Psoas muscle (tissue), 8 donors: Measurements from ENCODE around the gene KERA. TPM values are rescaled to one million over a fixed set of nuclear protein-coding genes. Genes with fewer than 3 reads are reported as not detected.

ENCODE experiments used
- ATAC-seq, 4 donors: fragments of 200-7000 bp; cut with Tn5 transposase; one replicate each; pipeline ENCODE4 v1.9.1; 2020; ENCODE audit warnings: moderate library complexity in 3 of 4, mild to moderate bottlenecking in 2 of 4
- DNase-seq, 2 donors: peaks; one replicate each; pipeline ENCODE4 v3.0.0-alpha.2; 2020
- H3K27ac ChIP-seq: fragments of 200-600 bp; one replicate; pipeline ENCODE4 v1.8.0; 2022
- H3K27me3 ChIP-seq, 3 donors: fragments of 200-600 bp in 1 of 3; one replicate each; pipeline versions ENCODE4 v1.6.1 to v1.8.0; 2013 to 2022; ENCODE audit warnings: low read length in 2 of 3, mild to moderate bottlenecking in 2 of 3, moderate library complexity in 1 of 3; ENCODE audit not compliant: insufficient read depth in 3 of 3
- H3K36me3 ChIP-seq, 2 donors: fragments of 200-600 bp in 1 of 2; one replicate each; pipeline versions ENCODE4 v1.6.1 to v1.8.0; 2013 to 2022; ENCODE audit warnings: low read depth in 1 of 2, mild to moderate bottlenecking in 1 of 2, moderate library complexity in 1 of 2; ENCODE audit not compliant: insufficient read depth in 1 of 2
- H3K4me1 ChIP-seq: fragments of 200-600 bp; one replicate; pipeline ENCODE4 v1.8.0; 2022
- H3K4me3 ChIP-seq: fragments of 200-600 bp; one replicate; pipeline ENCODE4 v1.8.0; 2022; ENCODE audit warnings: mild to moderate bottlenecking
- H3K9me3 ChIP-seq: fragments of 200-600 bp; one replicate; pipeline ENCODE4 v1.8.0; 2022
- CTCF ChIP-seq: fragments of 200-600 bp; IDR thresholded peaks from one replicate; pipeline ENCODE4 v1.8.0; 2022; ENCODE audit warnings: antibody characterized with exemption
- WGBS, 3 donors: extraction: QIAGEN DNeasy Blood & Tissue Kit; methylation state at CpG; one replicate each; pipeline versions ENCODE4 v1.1.6 to v1.1.7; 2013; 5-methylcytosine and 5-hydroxymethylcytosine counted together
- intact Hi-C, 2 donors: fragments of 100-400 bp; cut with DNase I; formaldehyde crosslinking; loops; one replicate each; pipeline versions ENCODE4 v1.11.0 to v1.14.2; 2022
- polyA plus RNA-seq, 3 donors: library from polyadenylated mRNA; stranded (reverse); fragments of 200-250 nt; gene quantifications; one replicate each; pipeline ENCODE4 v1.2.3, GENCODE V29; 2013
- total RNA-seq, 4 donors: library from RNA; stranded (reverse); fragmentation: NEBNext Ultra II Directional in 2 of 4; extraction: Animal tissue kit (Norgen Biotek cat#: 25700) in 2 of 4; gene quantifications; one replicate each; pipeline versions ENCODE4 v1.2.1 to v1.2.4, GENCODE V29; 2021 to 2023
- donor health status: healthy with polysubstance abuse.
- donor health status: DM: no; HTN: no; CAD: no; lungs with moderate emphysema.
- donor health status: Bipolar disorder and iron deficiency.
- donor health status: healthy.
- donor health status: DM: yes; HTN: yes; CAD: no.
- donor health status: DM: no; HTN: no; CAD: no.
- donor health status: DM: no; HTN: no; CAD: no.
- donor health status: DM: yes; HTN: yes; CAD: no.

The KERA gene
- total and polyA plus RNA-seq, 7 donors: 0.17 TPM; not detected in 6

- no peak for TF ChIP-seq CTCF
- WGBS, 3 donors: 20 to 37% (median 23%) methylated on average over 1 of the region's 1 CpG
- Histone ChIP-seq H3K4me1 (no peaks in the 10 kb centered on the region), H3K27ac (no peak overlapping the region), H3K36me3 (no peaks in the 10 kb centered on the region), H3K4me3 (no peak overlapping the region), H3K9me3 (no peaks in the 10 kb centered on the region), H3K27me3 (no peaks in the 10 kb centered on the region)
- intact Hi-C loops: no loop called here
- ATAC-seq: no peak
- no peak for DNase-seq
These were observed 962 bp upstream of the KERA start for GRCh38 chr12:91058786-91059185.

- WGBS, 3 donors: 81 to 85% (median 83%) methylated on average over 2 of the region's 2 CpGs
- no peak overlapping the region for H3K27ac ChIP-seq
- ATAC-seq (no peak), DNase-seq (no peak)
- H3K4me1 ChIP-seq: no peaks in the 10 kb centered on the region
- no peaks in the 10 kb centered on the region for H3K36me3 ChIP-seq
- H3K27me3 ChIP-seq: no peaks in the 10 kb centered on the region
- no peaks in the 10 kb centered on the region for H3K9me3 ChIP-seq
- TF ChIP-seq CTCF: no peak
- intact Hi-C loops: no loop called here
- no peak overlapping the region for H3K4me3 ChIP-seq
These were observed 1.3 kb downstream of the KERA start for GRCh38 chr12:91056488-91056887.

GRCh38 chr12:91055976-91056375 is 1.8 kb downstream of the KERA start:
- no peaks in the 10 kb centered on the region for H3K9me3 ChIP-seq
- TF ChIP-seq CTCF: no peak
- no peak overlapping the region for H3K27ac ChIP-seq
- ATAC-seq: no peak
- WGBS, 3 donors: 70 to 94% (median 82%) methylated on average over 1 of the region's 1 CpG
- DNase-seq: no peak
- H3K4me1 ChIP-seq: no peaks in the 10 kb centered on the region
- H3K36me3 ChIP-seq: no peaks in the 10 kb centered on the region
- no peaks in the 10 kb centered on the region for H3K27me3 ChIP-seq
- H3K4me3 ChIP-seq: no peak overlapping the region
- intact Hi-C loops: no loop called here

- DNase-seq (no peak), ATAC-seq (no peak)
- no peaks in the 10 kb centered on the region for H3K9me3 ChIP-seq
- no peaks in the 10 kb centered on the region for H3K4me1 ChIP-seq
- intact Hi-C loops: no loop called here
- 30 to 33% (median 30%) methylated on average over 4 of the region's 4 CpGs for WGBS, 3 donors
- no peak overlapping the region for H3K4me3 ChIP-seq
- no peaks in the 10 kb centered on the region for H3K36me3 ChIP-seq
- no peaks in the 10 kb centered on the region for H3K27me3 ChIP-seq
- H3K27ac ChIP-seq: no peak overlapping the region
- TF ChIP-seq CTCF: no peak
These were observed 3.7 kb downstream of the KERA start for GRCh38 chr12:91053951-91054715.

- TF ChIP-seq CTCF: no peak
- Histone ChIP-seq H3K27me3 (no peaks in the 10 kb centered on the region), H3K4me3 (no peak overlapping the region), H3K36me3 (no peaks in the 10 kb centered on the region), H3K9me3 (no peaks in the 10 kb centered on the region), H3K27ac (no peak overlapping the region), H3K4me1 (no peaks in the 10 kb centered on the region)
- ATAC-seq: no peak
- intact Hi-C loops: no loop called here
- DNase-seq: no peak
These were observed 5.8 kb downstream of the KERA start for GRCh38 chr12:91052026-91052425.
